Activated CD4-positive, alpha-beta T cell treated with anti-CD3 and anti-CD28 coated beads for 1 hour (primary cell): ENCODE data around the gene SCO1.
A peak's percentile ranks its signal among the peaks of the same experiment; 100 is the strongest.

Experiments
- DNase-seq: peaks from one replicate; pipeline ENCODE4 v3.0.0-alpha.2; 2020

SCO1 gene

GRCh38 chr17:10651927-10652326, 45.4 kb downstream of the SCO1 start:
- DNase-seq: no peak

- no peak for DNase-seq
These were observed 47.7 kb downstream of the SCO1 start for GRCh38 chr17:10649602-10650001.

- no peak for DNase-seq
These were observed 48.4 kb downstream of the SCO1 start for GRCh38 chr17:10648956-10649355.

GRCh38 chr17:10648381-10648780, 49.0 kb downstream of the SCO1 start:
- DNase-seq: no peak

GRCh38 chr17:10646392-10646990, 50.8 kb downstream of the SCO1 start:
- DNase-seq: peak; percentile 55

GRCh38 chr17:10640475-10640874, 56.9 kb downstream of the SCO1 start:
- no peak for DNase-seq

GRCh38 chr17:10638151-10638550, 59.2 kb downstream of the SCO1 start:
- DNase-seq: no peak

- no peak for DNase-seq
These were observed 62.0 kb downstream of the SCO1 start for GRCh38 chr17:10635290-10635689.

GRCh38 chr17:10633738-10634379, 63.5 kb downstream of the SCO1 start:
- no peak for DNase-seq

GRCh38 chr17:10631701-10632100, 65.6 kb downstream of the SCO1 start:
- no peak for DNase-seq

- no peak for DNase-seq
These were observed 66.2 kb downstream of the SCO1 start for GRCh38 chr17:10631048-10631700.

- no peak for DNase-seq
These were observed 67.6 kb downstream of the SCO1 start for GRCh38 chr17:10629706-10630105.

GRCh38 chr17:10628756-10629155, 68.6 kb downstream of the SCO1 start:
- no peak for DNase-seq

GRCh38 chr17:10626390-10626789, 70.9 kb downstream of the SCO1 start:
- DNase-seq: no peak

- no peak for DNase-seq
These were observed 72.4 kb downstream of the SCO1 start for GRCh38 chr17:10624969-10625368.

GRCh38 chr17:10623737-10624338, 73.5 kb downstream of the SCO1 start:
- no peak for DNase-seq

GRCh38 chr17:10622617-10623485, 74.5 kb downstream of the SCO1 start:
- DNase-seq: no peak
